IPS-18c (cell line): Measurements from ENCODE around the gene C19orf33.
"Not testable (repeated sequence)": the region's sequence is repeated elsewhere in the genome, so short reads cannot be mapped to it uniquely, and the experiment has no call there.

ENCODE experiments used
- H3K4me3 ChIP-seq: 2 replicates; pipeline ENCODE4 v1.7.0; 2013; ENCODE audit warnings: low read depth, mild to moderate bottlenecking, low read length, moderate library complexity; ENCODE audit not compliant: insufficient read depth
- H3K9me3 ChIP-seq: one replicate; pipeline ENCODE4 v1.6.1; 2013; ENCODE audit warnings: mild to moderate bottlenecking, low read length, moderate library complexity; ENCODE audit not compliant: control insufficient read depth, insufficient read depth

The C19orf33 gene

GRCh38 chr19:38303517-38304351 lies at the start of gene C19orf33:
TSS of gene C19orf33 (plus strand) at chr19:38304251. CDS start at chr19:38304262, 11 bp downstream.
- Histone ChIP-seq H3K9me3 (no peaks in the 10 kb centered on the region), H3K4me3 (peak within 1 kb of the TSS; percentile 64)

- peak overlapping the region; percentile 54 for H3K4me3 ChIP-seq
- peaks cover 3% of the 10 kb centered on the region for H3K9me3 ChIP-seq
Measured at GRCh38 chr19:38255383-38256014, 48.6 kb upstream of the C19orf33 start.

GRCh38 chr19:38261942-38262341 lies 42.1 kb upstream of the C19orf33 start:
- not testable (repeated sequence) for H3K9me3 ChIP-seq, H3K4me3 ChIP-seq

GRCh38 chr19:38262585-38263268 lies 41.3 kb upstream of the C19orf33 start:
- H3K4me3 ChIP-seq = no peak overlapping the region
- H3K9me3 ChIP-seq = no peaks in the 10 kb centered on the region

GRCh38 chr19:38263689-38264485 lies 40.2 kb upstream of the C19orf33 start:
- Histone ChIP-seq H3K4me3 (peak overlapping the region; percentile 95), H3K9me3 (no peaks in the 10 kb centered on the region)

GRCh38 chr19:38264486-38265212 lies 39.4 kb upstream of the C19orf33 start, which contains the start of gene SPINT2:
TSS of gene SPINT2 (plus strand) at chr19:38264573. CDS start at chr19:38264893, 320 bp downstream.
- no peaks in the 10 kb centered on the region for H3K9me3 ChIP-seq
- H3K4me3 ChIP-seq = peak within 1 kb of the TSS; percentile 95

- H3K9me3 ChIP-seq = no peaks in the 10 kb centered on the region
- peak overlapping the region; percentile 95 for H3K4me3 ChIP-seq
Measured at GRCh38 chr19:38265213-38265861, 38.7 kb upstream of the C19orf33 start.

GRCh38 chr19:38265921-38266429 lies 38.1 kb upstream of the C19orf33 start:
- peak overlapping the region; percentile 95 for H3K4me3 ChIP-seq
- H3K9me3 ChIP-seq = no peaks in the 10 kb centered on the region

- no peaks in the 10 kb centered on the region for H3K9me3 ChIP-seq
- H3K4me3 ChIP-seq = peak overlapping the region; percentile 28
Measured at GRCh38 chr19:38266981-38267597, 37.0 kb upstream of the C19orf33 start.

- Histone ChIP-seq H3K4me3 (no peak overlapping the region; the same call in 1 of the 2 replicates), H3K9me3 (no peaks in the 10 kb centered on the region)
Measured at GRCh38 chr19:38267761-38268483, 36.1 kb upstream of the C19orf33 start.

- no peaks in the 10 kb centered on the region for H3K9me3 ChIP-seq
- no peak overlapping the region for H3K4me3 ChIP-seq
Measured at GRCh38 chr19:38268539-38268938, 35.5 kb upstream of the C19orf33 start.

- H3K4me3 ChIP-seq = no peak overlapping the region
- no peaks in the 10 kb centered on the region for H3K9me3 ChIP-seq
Measured at GRCh38 chr19:38270587-38271167, 33.4 kb upstream of the C19orf33 start.

GRCh38 chr19:38273499-38273898 lies 30.6 kb upstream of the C19orf33 start:
- Histone ChIP-seq H3K4me3 (no peak overlapping the region), H3K9me3 (no peaks in the 10 kb centered on the region)

- Histone ChIP-seq H3K4me3 (no peak overlapping the region), H3K9me3 (no peaks in the 10 kb centered on the region)
Measured at GRCh38 chr19:38274739-38275138, 29.3 kb upstream of the C19orf33 start.
